HG03159 (cell line): ENCODE results near the gene SCN7A.
"Not testable (repeated sequence)": the region's sequence is repeated elsewhere in the genome, so short reads cannot be mapped to it uniquely, and the experiment has no call there.

Experiments
- ATAC-seq: cut with Tn5 transposase; IDR thresholded peaks from one replicate; pipeline ENCODE4 v1.9.1; 2021; ENCODE audit warnings: mild to moderate bottlenecking, moderate library complexity; ENCODE audit not compliant: unreplicated experiment

Gene SCN7A

DNA sequence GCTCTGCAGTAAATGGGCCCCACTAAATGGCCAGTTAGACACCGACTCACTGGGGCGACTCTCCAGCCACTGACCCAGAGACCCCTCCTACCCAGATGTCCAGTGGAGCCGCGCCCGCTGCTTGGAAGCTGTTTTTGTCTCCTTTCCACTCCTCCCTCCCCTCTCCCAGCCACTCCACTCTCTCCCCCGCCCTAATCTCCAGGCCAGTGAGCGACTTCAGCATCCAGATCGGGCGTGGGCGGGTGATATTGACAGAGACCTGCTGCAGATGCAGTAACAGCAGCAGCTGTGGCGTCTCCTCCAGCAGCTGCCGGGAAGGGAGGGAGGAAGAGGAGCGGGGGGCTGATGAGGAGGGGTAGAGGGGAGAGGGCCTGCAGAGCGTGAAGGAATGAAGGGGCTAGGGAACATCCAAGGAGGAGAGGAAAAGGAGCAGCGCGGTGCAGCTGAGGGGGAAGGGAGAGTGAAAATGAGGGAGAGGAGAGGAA is at the start of gene SCN7A:
TSS of gene SCN7A (minus strand) at position 110 of the 485 bp plus-strand sequence. CDS start 16,553 bp downstream, outside the sequence.
- no peak for ATAC-seq

DNA sequence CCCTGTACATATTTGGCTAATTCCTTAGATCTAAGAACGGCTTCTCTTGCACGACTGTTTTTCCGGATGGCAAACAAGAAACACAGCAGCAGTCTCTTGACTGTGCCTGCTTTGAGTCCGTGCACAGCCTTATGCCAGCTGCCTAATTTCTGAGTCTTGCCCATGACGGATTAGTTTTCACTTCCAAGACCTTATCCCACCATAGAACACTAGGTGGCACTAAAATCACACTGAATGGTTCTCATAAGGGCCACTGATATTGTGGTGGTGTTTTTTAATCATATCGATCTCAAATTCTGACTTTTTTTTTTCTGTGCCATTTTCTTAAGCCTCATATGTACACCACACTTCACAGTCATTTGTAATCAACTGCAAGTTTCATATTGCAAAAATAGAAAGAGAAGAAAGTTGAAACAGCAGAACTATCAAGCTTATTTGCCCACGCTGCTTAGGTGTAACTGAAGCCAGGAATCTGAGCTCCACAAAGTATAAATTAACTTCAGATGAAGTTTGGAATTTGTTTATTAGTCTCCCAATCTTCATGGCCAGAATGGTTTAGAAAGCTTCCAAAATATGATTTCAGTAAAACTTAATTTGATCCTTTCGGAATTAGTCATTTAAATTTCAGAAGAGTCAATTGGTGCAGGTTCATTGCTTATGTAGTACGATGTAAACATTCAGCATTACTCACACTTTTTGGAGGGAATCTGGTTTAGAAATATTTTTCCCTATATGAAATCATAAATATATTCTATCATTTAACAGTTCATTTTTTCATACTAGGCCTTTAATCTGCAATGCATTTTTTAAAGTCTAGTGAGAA is 45.5 kb upstream of the SCN7A start:
- ATAC-seq: peak; percentile 99

DNA sequence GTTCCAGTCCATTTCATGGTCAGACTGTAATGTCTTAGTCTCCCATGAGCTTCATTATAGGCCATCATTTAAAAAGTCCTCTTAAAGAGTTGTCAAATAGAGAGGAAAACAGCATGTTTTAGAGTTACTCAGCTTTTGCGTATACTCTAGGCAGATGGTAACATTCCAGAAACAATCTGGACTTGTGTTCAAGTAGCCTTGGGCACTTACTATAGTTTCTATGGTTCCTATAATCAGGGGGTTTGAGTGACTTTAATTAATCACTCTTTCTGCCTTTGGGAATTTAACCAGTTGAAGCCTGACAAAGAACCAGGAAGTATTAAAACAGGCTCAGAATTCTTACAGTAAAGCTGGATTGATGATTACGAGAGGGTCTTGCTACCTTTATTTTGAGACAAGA is 42.1 kb upstream of the SCN7A start:
- ATAC-seq: no peak

DNA sequence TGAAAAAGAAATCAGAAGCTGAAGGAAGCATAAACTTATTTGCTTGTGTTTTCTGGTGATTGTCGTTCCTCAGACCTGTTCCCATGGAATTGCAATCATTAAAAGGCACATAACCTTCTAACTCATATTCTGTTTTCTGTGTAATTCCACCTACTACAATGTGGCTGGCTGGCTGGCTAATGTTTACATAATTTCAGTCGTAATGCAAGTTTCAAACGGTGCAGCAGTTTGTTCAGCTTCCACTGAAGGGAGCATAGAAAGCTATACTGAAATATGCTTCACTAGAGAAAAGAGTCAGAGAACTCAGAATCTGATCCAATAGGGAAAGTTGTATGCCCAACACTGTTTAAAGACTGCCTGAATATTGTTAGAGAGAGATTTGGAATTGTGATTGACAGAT is 27.1 kb upstream of the SCN7A start:
- ATAC-seq: no peak

DNA sequence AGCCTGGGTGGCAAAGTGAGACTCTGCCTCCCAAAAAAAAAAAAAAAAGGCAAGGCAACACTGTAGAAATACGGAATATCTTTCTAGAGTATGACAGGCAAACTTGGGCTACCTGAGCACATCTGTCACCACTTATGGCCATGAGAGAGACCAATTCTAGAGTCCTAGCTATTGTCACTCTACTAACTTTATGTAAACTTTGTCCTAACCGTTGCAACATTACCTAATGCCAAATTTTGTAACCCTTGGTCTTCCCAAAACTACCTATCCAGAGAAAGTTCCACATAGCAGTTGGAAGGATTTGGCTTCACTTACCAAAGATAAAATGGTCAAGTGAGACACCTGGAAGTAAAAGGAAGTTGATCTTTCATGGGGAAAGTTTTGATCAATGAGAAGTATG is 26.6 kb upstream of the SCN7A start:
- no peak for ATAC-seq

DNA sequence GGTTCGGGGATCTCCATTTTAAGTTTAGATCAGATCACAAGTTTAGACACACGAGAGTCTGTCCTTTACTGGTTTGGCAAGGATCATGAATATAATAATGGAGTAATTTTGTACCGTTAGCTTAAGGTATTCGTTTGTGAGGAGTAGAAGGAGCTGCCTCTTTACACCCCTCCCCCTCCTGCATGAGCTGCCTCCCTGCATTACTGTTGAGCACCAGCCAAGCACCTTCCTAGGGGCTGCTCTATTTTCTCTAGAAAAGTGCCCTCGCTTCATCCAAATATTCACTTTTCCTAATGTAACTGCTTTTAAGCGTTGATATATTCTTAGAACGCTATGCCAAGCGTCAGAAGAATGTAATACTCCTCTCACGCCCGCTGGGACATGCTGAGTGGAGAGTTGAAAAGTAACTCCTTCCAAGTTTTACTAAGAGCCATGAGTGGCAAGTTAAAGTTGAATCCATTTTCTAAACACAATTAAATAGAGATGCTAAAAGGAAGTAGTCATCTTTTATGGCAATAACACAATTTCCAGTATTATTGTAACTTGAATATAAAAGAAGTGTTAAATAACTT is 25.4 kb upstream of the SCN7A start:
- ATAC-seq: no peak

DNA sequence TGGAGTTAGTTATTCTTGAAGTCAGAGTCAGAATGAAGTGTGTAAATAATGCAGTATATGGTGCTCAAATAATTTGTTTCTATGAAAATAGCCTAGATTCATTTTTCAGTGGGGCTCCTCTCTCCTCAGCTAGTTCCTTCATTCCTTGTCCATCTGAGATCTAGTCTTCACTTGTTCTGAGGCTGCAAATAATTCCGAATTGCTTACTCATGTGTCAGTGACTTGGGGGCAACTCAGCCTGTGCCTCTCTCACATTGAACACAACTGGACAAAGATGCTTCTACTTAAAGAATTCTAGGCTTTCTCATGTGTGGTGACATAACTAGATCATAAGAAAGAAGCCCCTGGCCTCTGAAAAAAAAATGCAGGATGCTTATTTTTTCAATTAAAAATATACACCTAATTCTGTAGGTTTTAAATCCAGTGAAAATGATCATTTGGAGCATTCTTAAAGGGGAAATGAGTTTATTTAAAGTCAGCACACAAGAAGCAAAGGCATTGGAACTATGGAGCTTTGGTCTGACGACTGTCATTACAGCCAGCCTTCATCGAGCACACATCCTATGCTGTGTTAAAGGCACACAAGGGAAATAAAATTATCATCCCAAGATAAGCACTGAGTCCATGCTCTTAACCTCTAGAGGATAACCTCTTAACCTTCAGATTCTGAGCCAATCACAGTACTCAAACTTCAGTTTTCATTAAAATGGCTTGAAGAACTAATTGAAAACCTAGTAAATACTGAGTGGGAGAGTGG is 24.8 kb upstream of the SCN7A start:
- ATAC-seq: no peak

DNA sequence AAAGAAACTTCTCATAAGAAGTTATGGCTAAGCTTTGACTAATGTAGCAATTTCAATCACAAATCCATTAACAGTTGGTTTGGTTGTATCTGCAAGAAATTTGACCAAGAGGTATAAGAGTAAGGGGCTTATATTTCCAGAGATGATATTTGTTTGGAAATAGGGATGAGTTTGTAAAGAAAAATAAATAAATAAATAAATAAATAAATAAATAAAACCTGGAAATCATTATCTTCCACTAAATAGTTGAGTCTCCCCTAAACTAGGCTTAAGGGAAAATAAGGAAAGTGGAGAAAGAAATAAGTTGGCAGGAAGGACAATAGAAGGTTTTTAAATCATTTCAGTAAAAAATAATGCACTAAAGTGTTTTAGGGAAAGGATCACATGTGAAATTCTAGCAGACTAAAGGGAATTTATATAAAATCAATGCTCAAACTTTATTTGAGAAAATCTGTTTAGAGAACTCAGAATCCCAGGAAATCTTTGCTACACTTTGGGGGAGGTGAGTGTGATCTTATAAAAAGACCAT is 23.5 kb upstream of the SCN7A start:
- no peak for ATAC-seq

DNA sequence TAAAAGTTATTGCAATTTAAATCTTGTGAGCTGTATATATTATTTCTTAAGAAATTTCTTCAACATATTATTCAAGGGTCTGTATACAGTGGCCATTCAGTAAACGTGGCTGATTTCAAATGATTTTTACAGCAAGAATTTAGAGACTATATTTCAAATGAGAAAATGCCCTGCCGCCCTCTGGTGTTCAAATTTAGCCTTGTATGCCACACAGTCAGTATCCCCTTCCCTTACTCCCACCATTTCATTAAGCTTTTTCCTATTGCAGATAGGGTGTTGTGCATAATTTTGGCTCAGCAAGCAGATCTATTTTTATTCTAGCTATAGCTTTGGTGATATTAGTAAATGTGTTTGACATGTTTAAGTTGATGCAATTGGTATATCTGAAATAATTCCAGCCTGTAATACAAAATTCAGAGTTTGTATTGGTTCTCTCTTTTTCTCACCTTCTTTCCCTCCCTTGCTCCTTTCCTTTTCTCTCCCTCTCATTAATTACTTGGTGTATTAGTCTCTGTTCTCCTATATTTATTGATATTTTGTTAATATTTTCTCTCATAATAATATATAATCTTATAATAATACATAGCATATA is 22.8 kb upstream of the SCN7A start:
- no peak for ATAC-seq

DNA sequence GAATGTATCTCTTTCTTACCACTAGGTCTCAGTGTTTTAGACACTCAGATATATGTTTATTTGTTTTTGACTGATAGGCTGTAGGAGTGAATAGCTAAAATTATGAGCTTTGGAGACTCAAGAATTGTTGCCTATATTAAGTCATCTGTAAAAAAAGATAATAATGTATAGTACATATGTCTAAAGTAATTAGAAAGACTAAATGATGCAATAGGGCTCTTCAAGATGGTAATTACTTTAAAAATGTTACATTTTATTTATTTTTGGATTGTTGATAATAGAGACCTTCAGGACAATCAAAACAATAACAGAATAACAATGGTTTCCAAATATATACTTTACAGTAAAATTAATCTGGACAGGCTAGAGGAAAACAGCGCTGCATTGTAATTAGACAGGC is 19.9 kb upstream of the SCN7A start:
- no peak for ATAC-seq

DNA sequence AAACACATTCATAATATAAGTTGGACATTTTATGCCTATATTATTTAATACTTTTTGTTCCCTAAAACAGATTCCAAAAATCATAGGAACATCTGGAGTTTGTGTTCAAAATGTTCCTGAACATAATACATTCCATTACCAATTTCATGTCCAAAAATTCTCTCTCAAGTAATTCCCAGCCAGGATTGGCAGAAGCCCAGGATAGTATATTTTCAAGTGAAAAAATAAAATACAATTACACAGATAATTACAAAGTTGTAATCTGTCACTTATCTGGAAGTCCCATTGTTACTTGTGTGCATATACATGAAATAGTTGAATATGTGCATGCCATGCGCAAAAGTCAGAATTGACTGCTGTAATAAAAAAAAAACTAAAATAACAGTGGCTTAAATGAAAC is 5.2 kb upstream of the SCN7A start:
- no peak for ATAC-seq

DNA sequence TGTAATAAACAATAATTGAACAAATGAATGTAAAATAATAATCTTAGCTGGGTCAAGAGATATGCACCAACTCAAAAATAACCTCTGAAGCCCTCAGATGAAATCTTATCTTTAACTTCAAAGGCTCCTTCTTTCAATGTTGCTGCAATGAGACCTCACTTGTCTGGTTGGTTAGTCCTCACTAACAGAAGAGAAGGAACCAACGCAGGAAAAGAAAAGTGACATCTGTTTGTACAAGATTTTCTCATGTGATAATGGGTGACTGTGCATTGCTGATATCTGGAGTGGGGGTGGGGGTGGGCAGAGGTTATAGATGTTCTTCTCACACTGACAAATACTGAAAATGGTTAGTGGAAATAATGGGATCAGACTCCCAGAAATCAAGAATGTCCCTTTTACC is 2.6 kb downstream of the SCN7A start:
- ATAC-seq: no peak

DNA sequence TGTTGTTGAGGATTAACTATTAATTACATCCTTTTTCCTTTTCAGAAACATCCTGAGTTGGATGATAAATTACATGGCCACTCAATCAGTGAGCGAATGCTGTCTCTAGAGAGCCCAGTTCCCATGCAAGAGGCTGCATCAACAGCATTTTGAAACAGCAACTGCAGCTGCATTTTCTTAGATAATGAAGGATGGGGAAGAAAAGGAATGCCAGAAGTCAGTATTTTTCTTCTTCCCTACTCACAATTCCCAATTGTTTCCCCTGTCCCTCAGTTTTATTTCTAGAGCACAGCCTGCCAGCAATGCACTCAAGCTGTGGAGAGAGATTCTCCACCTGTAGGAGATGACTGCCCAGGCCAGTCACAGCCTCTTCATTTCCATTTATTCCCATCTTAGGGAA is 6.9 kb downstream of the SCN7A start:
- no peak for ATAC-seq

DNA sequence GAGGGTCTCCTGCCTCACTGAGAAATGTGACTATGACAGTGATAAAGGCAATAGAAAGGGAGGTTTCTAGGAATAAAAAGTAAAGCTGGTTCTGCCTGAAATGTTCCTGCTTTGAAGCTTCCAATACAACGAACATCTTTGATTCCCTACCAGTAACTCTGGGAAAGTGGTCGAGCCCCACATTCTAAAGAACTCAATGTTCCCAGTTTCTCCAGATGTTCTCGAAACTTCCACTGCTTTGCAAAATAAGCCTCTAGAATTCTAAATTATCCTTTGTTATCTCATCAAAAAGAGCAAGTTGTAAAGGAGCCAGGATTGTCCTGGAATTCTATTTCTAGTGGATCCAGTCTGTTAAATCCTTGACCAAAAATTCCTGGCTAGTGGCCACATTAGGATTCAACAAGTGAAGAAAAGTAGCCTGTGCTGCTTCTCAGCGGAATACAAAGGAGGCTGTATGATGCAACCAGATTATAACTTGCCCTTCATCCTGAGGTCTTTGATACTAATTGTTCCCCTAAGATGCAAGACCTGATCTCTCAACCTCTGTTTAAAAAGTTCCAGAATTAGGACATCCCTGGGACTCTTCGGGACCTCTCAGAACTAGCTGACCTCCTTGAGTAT is 8.4 kb downstream of the SCN7A start:
- ATAC-seq: no peak

DNA sequence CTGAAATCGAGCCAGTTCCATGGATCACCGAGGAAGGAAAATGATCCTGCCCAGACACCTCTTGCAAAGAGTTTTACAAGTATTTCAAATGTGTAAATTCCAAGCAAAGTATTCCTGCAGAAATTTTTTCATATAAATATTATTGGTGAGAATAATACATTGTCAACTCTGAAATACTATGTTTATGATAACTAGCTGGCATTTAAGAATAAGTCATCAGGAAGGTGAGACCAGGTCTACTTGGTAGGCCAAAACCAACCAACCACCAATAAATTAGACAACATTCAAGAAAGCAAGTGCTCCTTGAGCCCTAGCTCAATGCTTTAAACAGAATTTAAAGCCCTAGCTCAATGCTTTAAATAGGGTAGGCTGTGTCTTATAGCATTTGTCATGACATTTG is 21.7 kb downstream of the SCN7A start:
- no peak for ATAC-seq

DNA sequence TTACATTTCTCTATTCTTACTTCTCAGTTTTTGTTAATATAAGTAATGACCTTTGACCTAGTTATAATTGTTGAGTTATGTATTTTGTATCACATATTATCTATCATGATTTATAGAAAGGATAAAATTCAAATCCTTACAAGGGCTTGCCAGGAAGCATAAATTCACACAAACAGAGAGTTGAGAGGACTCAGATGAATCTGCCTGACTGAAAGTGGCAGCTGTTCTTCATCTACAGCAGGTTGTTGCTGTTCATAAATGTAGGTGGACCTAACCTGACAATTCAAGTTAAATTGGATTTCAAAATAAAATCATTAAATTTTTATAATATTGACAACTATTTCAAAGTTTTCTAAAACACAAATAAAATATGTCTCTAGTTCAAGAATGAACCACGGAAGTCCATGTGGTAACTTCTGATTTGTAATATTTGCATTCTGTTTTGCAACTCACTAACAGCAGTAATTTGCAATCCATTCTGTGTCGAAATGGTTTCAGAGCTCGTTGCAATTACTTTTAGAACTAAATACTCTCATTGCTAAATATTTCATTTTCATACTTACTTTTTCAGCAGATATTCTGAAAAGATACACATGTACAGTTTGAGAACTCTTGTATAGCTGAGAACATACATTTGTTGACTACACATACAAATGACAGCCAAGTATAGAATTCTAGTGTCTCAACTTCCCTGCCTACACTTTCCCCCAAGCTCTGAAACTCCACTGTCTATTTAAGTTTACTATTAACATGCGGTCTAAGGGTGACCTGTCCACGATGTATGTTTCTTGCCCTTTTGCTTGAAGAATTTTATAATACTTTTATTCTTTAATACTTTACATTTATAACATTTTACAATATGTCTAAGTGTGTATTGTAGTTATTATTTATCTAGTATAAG is 25.7 kb downstream of the SCN7A start:
- no peak for ATAC-seq

DNA sequence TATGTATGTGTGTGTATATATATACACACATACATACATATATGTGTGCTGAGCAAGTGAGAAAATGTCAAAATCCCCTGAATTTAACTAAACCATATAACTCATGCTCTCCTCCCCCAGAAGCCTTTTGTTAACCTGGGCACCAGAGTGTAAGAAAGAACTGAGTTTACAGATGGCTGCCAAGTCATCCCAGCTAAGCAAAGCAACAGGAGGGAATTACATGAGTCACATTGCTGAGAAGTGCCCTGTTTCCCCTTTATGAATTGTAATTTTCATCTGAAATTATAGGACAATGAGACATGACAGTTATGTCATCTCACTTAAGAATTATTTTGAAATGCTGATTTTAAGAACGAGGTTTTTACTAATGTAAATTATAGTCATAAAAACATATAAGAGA is 29.9 kb downstream of the SCN7A start:
- ATAC-seq: no peak

DNA sequence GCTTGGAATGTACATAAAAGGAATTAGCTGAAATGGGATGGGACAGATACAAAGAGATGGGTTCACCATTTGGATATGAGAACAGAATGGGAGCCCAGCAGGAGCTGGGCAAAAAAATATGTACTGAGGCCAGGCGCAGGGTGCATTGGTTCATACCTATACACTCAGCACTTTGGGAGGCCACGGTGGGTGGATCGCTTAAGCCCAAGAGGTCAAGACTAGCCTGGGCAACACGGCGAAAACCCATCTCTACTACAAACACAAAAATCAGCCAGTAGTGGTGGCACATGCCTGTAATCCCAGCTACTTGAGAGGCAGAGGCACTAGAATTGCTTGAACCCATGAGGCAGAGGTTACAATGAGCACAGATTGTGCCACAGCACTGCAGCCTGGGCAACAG is 30.4 kb downstream of the SCN7A start:
- ATAC-seq: no peak

DNA sequence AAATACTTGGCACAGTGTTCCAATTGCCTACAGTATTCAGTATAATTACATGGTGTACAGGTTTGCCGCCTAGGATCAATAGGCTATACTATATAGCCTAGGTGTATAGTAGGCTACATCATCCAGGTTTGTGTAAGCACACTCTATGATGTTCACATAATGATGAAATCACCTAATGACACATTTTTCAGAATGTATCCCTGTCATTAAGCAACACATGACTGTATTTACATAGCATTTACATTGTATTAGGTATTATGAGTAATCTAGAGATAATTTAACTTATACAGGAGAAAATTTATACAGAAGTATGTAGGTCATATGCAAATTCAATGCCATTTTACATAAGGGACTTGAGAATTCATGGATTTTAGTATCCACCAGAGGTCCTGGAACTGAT is 35.4 kb downstream of the SCN7A start:
- no peak for ATAC-seq

DNA sequence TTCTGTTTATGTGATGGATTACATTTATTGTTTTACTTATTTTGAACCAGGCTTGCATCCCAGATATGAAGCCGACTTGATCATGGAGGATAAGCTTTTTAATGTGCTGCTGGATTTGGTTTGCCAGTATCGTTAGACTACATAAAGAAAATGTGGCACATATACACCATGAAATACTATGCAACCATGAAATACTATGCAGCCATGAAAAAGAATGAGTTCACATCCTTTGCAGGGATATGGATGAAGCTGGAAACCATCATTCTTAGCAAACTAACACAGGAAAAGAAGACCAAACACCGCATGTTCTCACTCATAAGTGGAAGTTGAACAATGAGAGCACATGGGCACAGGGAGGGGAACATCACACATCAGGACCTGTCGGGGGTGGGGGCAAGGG is 38.2 kb downstream of the SCN7A start:
- ATAC-seq: not testable (repeated sequence)
